ENCODE measurements around the gene LRRC15.

Gene LRRC15

GRCh38 chr3:194369522-194370279 lies at the start of gene LRRC15:
TSS of gene LRRC15 (minus strand) at chr3:194369743. CDS start at chr3:194361043, 8,700 bp downstream.
- DNase-seq, result no peak

GRCh38 chr3:194418671-194419070 lies 49.1 kb upstream of the LRRC15 start:
- DNase-seq, result no peak

DNA sequence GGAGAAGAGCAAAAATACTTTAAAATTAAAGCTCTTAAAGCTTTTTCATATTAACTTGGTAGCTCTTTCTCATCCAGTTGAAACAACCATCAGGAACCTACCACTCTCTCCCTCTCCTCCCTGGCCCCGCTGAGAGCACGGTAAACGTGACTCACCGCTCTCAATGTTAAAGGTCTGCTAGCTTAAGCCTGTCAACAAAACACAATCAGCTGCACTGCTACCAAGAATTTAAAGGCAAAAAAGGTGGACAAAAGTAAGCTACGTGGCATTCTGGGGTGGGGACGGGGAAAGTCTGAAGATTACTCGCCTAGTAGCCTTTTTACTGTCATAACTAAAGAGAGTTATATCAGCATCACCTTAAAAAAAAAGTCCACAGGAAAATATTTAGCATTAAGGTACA lies 37.9 kb upstream of the LRRC15 start:
- no peak for DNase-seq

GRCh38 chr3:194405766-194406165 lies 36.2 kb upstream of the LRRC15 start:
- no peak for DNase-seq

DNA sequence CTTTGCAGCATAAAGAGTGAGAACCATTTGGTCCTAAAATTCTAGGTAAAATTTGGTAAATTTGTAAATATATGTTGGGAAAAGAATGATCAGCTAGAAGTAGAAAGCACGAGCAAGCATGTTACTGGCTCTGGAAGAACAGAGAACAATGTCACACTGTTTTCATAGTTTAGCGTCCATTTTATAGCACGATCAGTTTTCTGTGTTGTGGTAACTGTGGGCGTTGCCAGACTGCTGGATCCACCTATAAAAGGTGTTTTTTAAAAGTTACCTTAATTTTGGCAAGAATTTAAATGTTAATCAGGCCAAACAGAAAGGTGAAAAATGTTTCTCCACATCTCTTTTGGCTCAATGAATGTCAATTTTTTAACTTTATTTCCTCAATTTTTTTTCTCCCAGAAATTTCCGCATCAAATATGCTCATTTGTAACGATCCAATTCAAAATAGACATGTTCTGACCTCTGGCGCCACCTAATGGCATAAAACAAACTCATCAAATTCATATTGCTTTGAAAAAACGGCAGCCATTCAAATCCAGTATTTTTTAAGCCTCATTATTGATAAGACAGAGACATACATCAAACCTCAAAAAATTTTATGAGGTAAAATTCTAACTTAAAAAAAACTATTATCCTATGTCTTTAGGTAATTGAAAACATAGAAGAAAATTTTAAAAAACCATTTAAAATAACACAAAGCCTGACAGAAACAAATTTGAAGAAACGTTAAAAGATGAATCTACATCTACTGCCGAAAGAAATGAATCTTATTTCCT lies 35.0 kb upstream of the LRRC15 start:
- DNase-seq, result peak; percentile 83 to 87

GRCh38 chr3:194401868-194402329 lies 32.4 kb upstream of the LRRC15 start:
- DNase-seq, result no peak

- DNase-seq, result no peak
These were observed 31.8 kb upstream of the LRRC15 start for GRCh38 chr3:194401346-194401745.

- DNase-seq, result peak in 1 of 2 experiments; percentile 16
These were observed 30.4 kb upstream of the LRRC15 start for GRCh38 chr3:194399874-194400411.

GRCh38 chr3:194399166-194399565 lies 29.6 kb upstream of the LRRC15 start, which contains the start of gene GP5:
TSS of gene GP5 (minus strand) at chr3:194399266. CDS start at chr3:194398282, 984 bp downstream.
- DNase-seq, result no peak

DNA sequence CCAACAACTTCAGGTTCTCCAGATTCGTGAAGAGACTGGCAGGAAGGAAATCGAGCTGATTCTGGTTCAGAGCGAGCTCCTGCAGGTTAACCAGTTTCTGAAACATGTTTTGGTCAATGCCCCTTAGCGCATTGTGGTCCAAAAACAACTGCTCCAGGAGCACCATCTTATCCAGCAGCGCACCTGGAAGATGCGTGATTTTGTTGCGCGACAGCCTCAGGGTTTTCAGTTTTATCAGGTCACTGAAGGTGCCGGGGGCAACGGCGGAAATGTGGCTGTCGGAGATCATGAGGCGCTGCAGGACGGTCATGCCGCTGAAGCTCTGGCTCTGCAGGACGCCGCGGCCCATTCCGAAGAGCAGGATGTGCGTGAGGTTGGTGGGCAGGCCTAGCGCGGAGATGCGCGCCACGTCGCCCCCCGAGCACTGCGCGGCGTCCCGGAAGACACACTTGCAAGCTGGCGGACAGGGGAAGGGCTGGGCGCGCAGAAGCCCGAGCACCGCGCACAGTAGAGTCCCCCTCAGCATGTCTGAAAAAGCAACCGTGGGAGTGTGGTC lies 28.3 kb upstream of the LRRC15 start:
- DNase-seq, result no peak

DNA sequence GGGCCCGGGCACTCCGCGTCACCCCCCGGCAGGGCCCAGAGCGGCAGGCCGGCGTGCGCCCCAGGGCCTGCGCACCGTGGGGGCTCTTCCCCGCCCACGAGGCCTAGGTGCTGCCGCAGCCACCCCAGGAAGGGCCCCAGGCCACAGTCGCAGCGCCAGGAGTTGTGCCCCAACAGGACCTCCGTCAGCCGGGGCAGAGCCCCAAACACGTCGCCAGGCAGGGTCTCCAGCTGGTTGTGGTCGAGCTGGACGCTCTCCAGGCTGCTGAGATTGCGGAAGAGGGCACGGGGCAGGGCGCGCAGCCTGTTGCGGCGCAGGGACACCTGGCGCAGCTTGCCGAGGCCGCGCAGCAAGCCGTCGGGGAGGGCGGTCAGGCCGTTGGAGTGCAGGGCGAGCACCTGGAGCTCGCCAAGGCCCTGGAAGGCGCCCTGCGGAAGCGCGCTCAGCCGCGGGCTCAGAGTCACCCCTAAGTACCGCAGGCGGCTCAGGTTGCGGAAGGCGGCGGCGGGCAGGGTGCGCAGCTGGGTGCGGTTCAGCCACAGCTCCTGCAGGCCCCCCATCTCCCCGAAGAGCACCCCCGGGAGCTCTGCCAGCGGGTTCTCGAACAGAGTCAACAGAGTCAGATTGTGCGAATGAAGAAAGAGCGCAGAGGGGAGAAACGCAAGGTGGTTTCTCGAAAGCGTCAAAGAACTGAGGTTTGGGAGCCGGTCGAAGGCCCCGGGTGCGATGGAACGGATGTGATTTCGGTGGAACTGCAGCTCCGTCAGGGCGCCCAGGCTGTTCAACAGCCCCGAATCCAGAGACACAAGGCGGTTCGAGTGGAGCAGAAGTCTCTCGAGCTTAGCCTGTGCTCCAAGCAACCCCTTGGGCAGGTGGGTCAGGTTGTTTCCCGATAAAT lies 27.6 kb upstream of the LRRC15 start:
- DNase-seq, result no peak

DNA sequence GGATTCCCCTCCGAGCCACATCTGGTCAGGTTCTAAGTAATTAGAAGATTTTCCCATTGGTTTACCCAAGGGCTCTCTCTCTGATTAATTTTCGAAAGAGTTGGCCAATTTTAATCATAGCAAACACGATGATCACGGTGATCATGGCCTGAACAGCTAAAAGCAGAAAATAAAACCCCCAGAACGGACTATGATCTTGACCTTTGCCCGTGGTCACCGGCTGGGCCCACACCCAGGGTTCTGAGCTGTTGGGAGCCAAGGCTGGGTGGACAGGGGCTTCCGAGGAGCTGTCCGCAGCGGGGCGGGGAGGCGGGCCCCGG lies 27.0 kb upstream of the LRRC15 start:
- no peak for DNase-seq

- DNase-seq, result no peak
These were observed 26.4 kb upstream of the LRRC15 start for GRCh38 chr3:194395778-194396538.

DNA sequence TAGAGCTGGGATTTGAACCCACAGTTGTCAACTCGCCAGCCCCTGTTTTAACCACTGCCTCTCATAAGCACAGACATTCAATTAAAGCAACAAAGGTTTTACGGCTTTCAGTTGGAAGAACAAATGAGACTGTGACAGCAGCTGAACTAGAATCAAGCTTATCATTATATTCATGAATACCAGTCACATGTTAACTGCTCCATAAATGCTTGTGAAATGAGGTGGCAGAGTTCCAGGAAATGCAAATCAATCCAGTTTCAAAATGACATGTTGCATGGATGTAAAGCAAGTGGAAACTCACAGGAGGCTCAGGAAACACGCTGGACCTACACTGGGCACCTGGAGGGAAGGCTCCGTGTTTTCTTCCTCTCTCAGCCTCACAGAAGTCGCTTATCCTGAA lies 25.7 kb upstream of the LRRC15 start:
- DNase-seq, result peak; percentile 93 to 99

GRCh38 chr3:194392576-194392975 lies 23.0 kb upstream of the LRRC15 start:
- DNase-seq, result peak in 1 of 2 experiments; percentile 33

- DNase-seq, result no peak
These were observed 21.3 kb upstream of the LRRC15 start for GRCh38 chr3:194390835-194391234.

GRCh38 chr3:194389269-194389668 lies 19.7 kb upstream of the LRRC15 start:
- no peak for DNase-seq

DNA sequence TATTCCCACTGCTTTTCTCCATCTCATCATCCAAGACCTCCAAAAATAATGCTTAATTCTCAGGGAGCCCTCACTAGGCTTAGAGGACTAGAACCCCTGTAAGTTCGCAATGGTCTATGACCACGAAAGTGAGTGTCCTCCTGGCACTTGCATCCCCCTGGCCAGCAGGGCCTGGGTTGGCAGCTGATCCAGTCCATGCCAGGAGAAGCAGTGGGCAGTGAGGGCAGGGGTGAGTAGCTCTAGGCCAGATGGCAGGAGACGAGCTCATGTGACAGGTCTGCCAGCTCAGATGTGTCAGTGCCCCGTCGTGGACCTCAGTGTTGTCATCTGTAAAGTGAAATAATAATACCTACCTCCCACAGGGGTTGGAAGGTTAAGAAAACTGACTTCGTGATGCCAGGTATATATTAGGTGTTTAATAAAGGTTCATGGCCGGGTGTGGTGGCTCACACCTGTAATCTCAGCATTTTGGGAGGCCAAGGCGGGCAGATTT lies 18.4 kb upstream of the LRRC15 start:
- DNase-seq, result no peak

DNA sequence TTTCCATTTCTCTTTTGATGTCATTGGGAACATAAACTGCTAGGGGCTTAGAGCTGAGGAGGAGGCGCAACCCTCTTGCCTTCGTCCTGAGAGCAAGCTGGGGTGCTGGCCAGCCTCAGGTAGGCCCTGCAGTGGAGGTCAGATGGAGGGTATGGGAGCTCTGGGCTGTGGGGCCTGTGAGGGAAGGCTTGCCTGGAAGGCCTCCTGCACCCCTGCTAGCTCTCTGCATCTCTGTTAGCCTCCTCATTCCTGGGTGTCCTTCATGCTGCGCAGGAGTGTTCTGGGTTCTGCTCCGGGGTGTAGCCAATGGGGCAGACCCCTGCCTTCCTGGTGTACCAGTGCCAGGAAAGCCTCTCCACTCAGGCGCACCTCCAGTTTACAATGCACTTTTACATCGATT lies 17.7 kb upstream of the LRRC15 start:
- no peak for DNase-seq

DNA sequence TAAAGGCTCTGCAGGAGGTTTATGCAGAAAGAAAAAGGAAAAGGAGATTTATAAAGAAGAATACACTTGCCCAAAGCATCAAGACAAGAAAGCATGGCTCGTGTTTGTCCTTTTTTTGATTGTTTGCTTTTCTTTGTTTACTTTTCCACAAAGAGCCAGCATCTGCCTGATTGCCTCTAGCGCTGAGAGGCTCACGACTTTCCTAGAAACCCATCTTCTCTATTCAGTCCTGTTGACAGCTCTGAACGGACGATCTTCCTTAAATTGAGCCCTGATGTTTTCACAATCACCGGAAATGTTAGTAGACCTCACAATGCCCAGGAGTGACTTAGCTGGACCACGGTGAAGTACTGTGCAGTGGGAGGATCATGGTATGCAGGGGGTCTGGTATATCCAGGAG lies 17.1 kb upstream of the LRRC15 start:
- peak; percentile 50 to 78 for DNase-seq

- no peak for DNase-seq
These were observed 16.5 kb upstream of the LRRC15 start for GRCh38 chr3:194386066-194386465.

Data from NCI-H2081 (cell line).